Astrocyte of the hippocampus (primary cell): ENCODE data around the gene STK38L.

Source experiments
- DNase-seq: peaks from one replicate; pipeline ENCODE4 v3.0.0; 2011; ENCODE audit warnings: low read depth, low spot score

STK38L gene

GRCh38 chr12:27243804-27244688 is at the start of gene STK38L:
TSS of gene STK38L (plus strand) at chr12:27244286. CDS start at chr12:27297721, 53,435 bp downstream.
- peak; percentile 99 for DNase-seq

GRCh38 chr12:27194644-27195043 is 49.4 kb upstream of the STK38L start:
- DNase-seq: peak; percentile 7

GRCh38 chr12:27198036-27198435 is 46.0 kb upstream of the STK38L start:
- peak; percentile 80 for DNase-seq

- peak; percentile 9 for DNase-seq
These were observed 44.3 kb upstream of the STK38L start for GRCh38 chr12:27199638-27200300.

GRCh38 chr12:27201169-27201568 is 42.9 kb upstream of the STK38L start:
- DNase-seq: no peak

GRCh38 chr12:27206801-27207502 is 37.1 kb upstream of the STK38L start:
- no peak for DNase-seq

- no peak for DNase-seq
These were observed 36.3 kb upstream of the STK38L start for GRCh38 chr12:27207615-27208413.

- DNase-seq: no peak
These were observed 35.7 kb upstream of the STK38L start for GRCh38 chr12:27208414-27208750.

GRCh38 chr12:27209257-27209910 is 34.7 kb upstream of the STK38L start:
- no peak for DNase-seq

- no peak for DNase-seq
These were observed 33.9 kb upstream of the STK38L start for GRCh38 chr12:27210187-27210586.

- DNase-seq: no peak
These were observed 31.2 kb upstream of the STK38L start for GRCh38 chr12:27212861-27213260.

- DNase-seq: no peak
These were observed 30.8 kb upstream of the STK38L start for GRCh38 chr12:27213304-27213703.

GRCh38 chr12:27213830-27214787 is 30.0 kb upstream of the STK38L start:
- no peak for DNase-seq

- no peak for DNase-seq
These were observed 26.5 kb upstream of the STK38L start for GRCh38 chr12:27217590-27217989.

- DNase-seq: no peak
These were observed 24.4 kb upstream of the STK38L start for GRCh38 chr12:27219693-27220054.

- DNase-seq: no peak
These were observed 23.8 kb upstream of the STK38L start for GRCh38 chr12:27220055-27220987.

GRCh38 chr12:27220988-27221345 is 23.1 kb upstream of the STK38L start:
- DNase-seq: no peak

- no peak for DNase-seq
These were observed 22.3 kb upstream of the STK38L start for GRCh38 chr12:27221625-27222387.
